Measurements from ENCODE around the gene SLCO1B3. TPM values are rescaled to one million over a fixed set of nuclear protein-coding genes. Genes with fewer than 3 reads are reported as not detected.
A peak's percentile ranks its signal among the peaks of the same experiment; 100 is the strongest.

The SLCO1B3 gene
- total RNA-seq, 1 donor from 2014 or later: not detected

- Histone ChIP-seq H3K27ac (ENCODE audit: low read depth, low read length) (no peak overlapping the region), H3K79me2 (ENCODE audit: insufficient read depth, low read length) (no peaks in the 10 kb centered on the region), H3K36me3 (ENCODE audit: insufficient read depth, low read length) (no peaks in the 10 kb centered on the region), H3K9ac (ENCODE audit: low read length) (no peak overlapping the region), H3K9me3 (ENCODE audit: insufficient read depth, low read depth, low read length) (no peaks in the 10 kb centered on the region), H2AFZ (ENCODE audit: low read depth, low read length) (no peak overlapping the region), H3K4me3 (ENCODE audit: insufficient read depth, low read depth, low read length) (no peak overlapping the region), H3K4me2 (ENCODE audit: low read length) (no peak overlapping the region), H3K27me3 (ENCODE audit: insufficient read depth, low read length) (no peaks in the 10 kb centered on the region), H3K4me1 (ENCODE audit: insufficient read depth, low read length) (no peaks in the 10 kb centered on the region), H4K20me1 (ENCODE audit: insufficient read depth, low read length) (no peaks in the 10 kb centered on the region)
- TF ChIP-seq CTCF (IDR thresholded peaks at IDR 0.05; ENCODE audit: insufficient read depth, low read depth, low read length) (no peak), EZH2 (IDR thresholded peaks at IDR 0.05; ENCODE audit: insufficient read depth, low read length) (no peak)
- no peaks in the 10 kb centered on the region for H3K27me3 Mint-ChIP-seq (ENCODE audit: low read depth, unreplicated experiment)
- H3K36me3 Mint-ChIP-seq (ENCODE audit: low read depth, unreplicated experiment): no peaks in the 10 kb centered on the region
- FAIRE-seq (no peak), DNase-seq (ENCODE audit: low read depth) (peak; percentile 29)
- no peaks in the 10 kb centered on the region for H3K9me3 Mint-ChIP-seq (ENCODE audit: unreplicated experiment)
- no peak overlapping the region for H3K4me3 Mint-ChIP-seq (ENCODE audit: unreplicated experiment)
- no peaks in the 10 kb centered on the region for H3K4me1 Mint-ChIP-seq (ENCODE audit: low read depth, unreplicated experiment)
- no peak overlapping the region for H3K27ac Mint-ChIP-seq (ENCODE audit: unreplicated experiment)
Measured at GRCh38 chr12:20883288-20883687, 72.8 kb downstream of the SLCO1B3 start.

GRCh38 chr12:20885116-20885515 is 74.6 kb downstream of the SLCO1B3 start:
- H2AFZ ChIP-seq (ENCODE audit: low read depth, low read length): no peak overlapping the region
- Mint-ChIP-seq H3K4me1 (ENCODE audit: low read depth, unreplicated experiment) (no peaks in the 10 kb centered on the region), H3K27ac (ENCODE audit: unreplicated experiment) (no peak overlapping the region), H3K27me3 (ENCODE audit: low read depth, unreplicated experiment) (no peaks in the 10 kb centered on the region), H3K36me3 (ENCODE audit: low read depth, unreplicated experiment) (no peaks in the 10 kb centered on the region), H3K4me3 (ENCODE audit: unreplicated experiment) (no peak overlapping the region), H3K9me3 (ENCODE audit: unreplicated experiment) (no peaks in the 10 kb centered on the region)
- H3K79me2 ChIP-seq (ENCODE audit: insufficient read depth, low read length): no peaks in the 10 kb centered on the region
- H3K27me3 ChIP-seq (ENCODE audit: insufficient read depth, low read length): no peaks in the 10 kb centered on the region
- no peaks in the 10 kb centered on the region for H3K4me1 ChIP-seq (ENCODE audit: insufficient read depth, low read length)
- peak; percentile 41 for FAIRE-seq
- no peak for DNase-seq (ENCODE audit: low read depth)
- no peak for TF ChIP-seq EZH2 (IDR thresholded peaks at IDR 0.05; ENCODE audit: insufficient read depth, low read length)
- no peak for TF ChIP-seq CTCF (IDR thresholded peaks at IDR 0.05; ENCODE audit: insufficient read depth, low read depth, low read length)
- no peak overlapping the region for H3K9ac ChIP-seq (ENCODE audit: low read length)
- no peak overlapping the region for H3K4me3 ChIP-seq (ENCODE audit: insufficient read depth, low read depth, low read length)
- no peaks in the 10 kb centered on the region for H3K9me3 ChIP-seq (ENCODE audit: insufficient read depth, low read depth, low read length)
- H3K27ac ChIP-seq (ENCODE audit: low read depth, low read length): no peak overlapping the region
- H4K20me1 ChIP-seq (ENCODE audit: insufficient read depth, low read length): no peaks in the 10 kb centered on the region
- no peak overlapping the region for H3K4me2 ChIP-seq (ENCODE audit: low read length)
- H3K36me3 ChIP-seq (ENCODE audit: insufficient read depth, low read length): no peaks in the 10 kb centered on the region

GRCh38 chr12:20885552-20885951 is 75.0 kb downstream of the SLCO1B3 start:
- H2AFZ ChIP-seq (ENCODE audit: low read depth, low read length): no peak overlapping the region

More at GRCh38 chr12:20885552-20885951, 75.0 kb downstream of the SLCO1B3 start:
- no peaks in the 10 kb centered on the region for H3K79me2 ChIP-seq (ENCODE audit: insufficient read depth, low read length)
- H3K36me3 ChIP-seq (ENCODE audit: insufficient read depth, low read length): no peaks in the 10 kb centered on the region
- H3K27ac ChIP-seq (ENCODE audit: low read depth, low read length): no peak overlapping the region
- DNase-seq (ENCODE audit: low read depth) (no peak), FAIRE-seq (no peak)
- no peak overlapping the region for H3K4me3 Mint-ChIP-seq (ENCODE audit: unreplicated experiment)
- H3K4me2 ChIP-seq (ENCODE audit: low read length): no peak overlapping the region
- H3K9ac ChIP-seq (ENCODE audit: low read length): no peak overlapping the region
- no peaks in the 10 kb centered on the region for H3K9me3 ChIP-seq (ENCODE audit: insufficient read depth, low read depth, low read length)
- no peaks in the 10 kb centered on the region for H3K36me3 Mint-ChIP-seq (ENCODE audit: low read depth, unreplicated experiment)
- TF ChIP-seq EZH2 (IDR thresholded peaks at IDR 0.05; ENCODE audit: insufficient read depth, low read length): no peak
- TF ChIP-seq CTCF (IDR thresholded peaks at IDR 0.05; ENCODE audit: insufficient read depth, low read depth, low read length): no peak
- no peaks in the 10 kb centered on the region for H3K4me1 ChIP-seq (ENCODE audit: insufficient read depth, low read length)
- no peaks in the 10 kb centered on the region for H3K27me3 ChIP-seq (ENCODE audit: insufficient read depth, low read length)
- no peaks in the 10 kb centered on the region for H3K27me3 Mint-ChIP-seq (ENCODE audit: low read depth, unreplicated experiment)
- H3K4me1 Mint-ChIP-seq (ENCODE audit: low read depth, unreplicated experiment): no peaks in the 10 kb centered on the region
- no peaks in the 10 kb centered on the region for H4K20me1 ChIP-seq (ENCODE audit: insufficient read depth, low read length)
- H3K9me3 Mint-ChIP-seq (ENCODE audit: unreplicated experiment): no peaks in the 10 kb centered on the region
- H3K4me3 ChIP-seq (ENCODE audit: insufficient read depth, low read depth, low read length): no peak overlapping the region
- H3K27ac Mint-ChIP-seq (ENCODE audit: unreplicated experiment): no peak overlapping the region
